HepG2 (cell line): Measurements from ENCODE around the gene DNMBP. TPM values are rescaled to one million over a fixed set of nuclear protein-coding genes. Genes with fewer than 3 reads are reported as not detected.

Experiments
- ADNP ChIP-seq: sonication (generic); formaldehyde crosslinking; IDR thresholded peaks from 2 replicates; pipeline ENCODE4 v1.4.0; 2020; ENCODE audit warnings: missing genetic modification reagents
- ARNT ChIP-seq: fragments of 450-650 bp; IDR thresholded peaks from 2 replicates; pipeline ENCODE4 v1.6.1; 2017
- DMAP1 ChIP-seq: IDR thresholded peaks from 2 replicates; pipeline ENCODE4 v1.6.1; 2016
- EP300 ChIP-seq, 3 experiments: sonication (generic) in 1 of 3; formaldehyde crosslinking in 1 of 3; IDR thresholded peaks; 2 replicates each; pipeline versions ENCODE4 v1.5.1 to v1.6.1; 2011 to 2020; ENCODE audit warnings: low read depth in 2 of 3, low read length in 2 of 3, borderline replicate concordance in 1 of 3, improper control_type of control experiment in 1 of 3, mild to moderate bottlenecking in 1 of 3, missing genetic modification reagents in 1 of 3, moderate library complexity in 1 of 3
- KLF13 ChIP-seq: sonication (generic); formaldehyde crosslinking; IDR thresholded peaks from 2 replicates; pipeline ENCODE4 v1.4.0; 2020; ENCODE audit warnings: mild to moderate bottlenecking, missing genetic modification reagents
- MAFG ChIP-seq: sonication (generic); formaldehyde crosslinking; IDR thresholded peaks from 2 replicates; pipeline ENCODE4 v1.5.1; 2020; ENCODE audit warnings: mild to moderate bottlenecking, missing genetic modification reagents
- THYN1 ChIP-seq: sonication (generic); formaldehyde crosslinking; IDR thresholded peaks from 2 replicates; pipeline ENCODE4 v1.8.1; 2023; ENCODE audit warnings: low read depth, mild to moderate bottlenecking, moderate library complexity, missing genetic modification reagents, borderline replicate concordance
- ZKSCAN5 ChIP-seq: sonication (generic); formaldehyde crosslinking; IDR thresholded peaks from 2 replicates; pipeline ENCODE4 v1.5.1; 2020; ENCODE audit warnings: mild to moderate bottlenecking, missing genetic modification reagents
- ZNF672 ChIP-seq: sonication (generic); formaldehyde crosslinking; IDR thresholded peaks from 2 replicates; pipeline ENCODE4 v1.8.1; 2022; ENCODE audit warnings: missing genetic modification reagents
- polyA plus RNA-seq, 8 experiments: library from polyadenylated mRNA; depleted of rRNA in 3 of 8; stranded (reverse) in 7 of 8; unstranded in 1 of 8; fragments of >200 nt; fragmentation: Illumina TruSeq in 4 of 8; extraction: Trizol in 4 of 8; gene quantifications; 2 replicates each; pipeline versions ENCODE4 v1.2.1 to v1.2.3, GENCODE V29; 2011 to 2016; ENCODE audit warnings: low read depth in 4 of 8, missing spikeins in 1 of 8, mixed read lengths in 1 of 8; ENCODE audit not compliant: insufficient read depth in 1 of 8
- total RNA-seq, 5 experiments: library from RNA; depleted of rRNA; stranded (reverse); fragments of >200 nt; fragmentation: Illumina TruSeq; extraction: Trizol; gene quantifications; 2 replicates each; pipeline ENCODE4 v1.2.3, GENCODE V29; 2016; ENCODE audit warnings: low read depth in 1 of 5
- TF ChIP-seq, protein P1 (sequence below): IDR thresholded peaks from 2 replicates; pipeline ENCODE4 v1.4.0; 2020; ENCODE audit warnings: mild to moderate bottlenecking, missing genetic modification reagents
- TF ChIP-seq, protein P2 (sequence below): sonication (generic); formaldehyde crosslinking; IDR thresholded peaks from 2 replicates; pipeline ENCODE4 v1.5.0; 2020; ENCODE audit warnings: missing genetic modification reagents
- TF ChIP-seq, protein P3 (sequence below): sonication (generic); formaldehyde crosslinking; IDR thresholded peaks from 2 replicates; pipeline ENCODE4 v1.4.0; 2020; ENCODE audit warnings: missing genetic modification reagents, borderline replicate concordance
- TF ChIP-seq, protein P4 (sequence below): sonication (generic); formaldehyde crosslinking; IDR thresholded peaks from 2 replicates; pipeline ENCODE4 v1.5.1; 2020; ENCODE audit warnings: mild to moderate bottlenecking, missing genetic modification reagents, borderline replicate concordance

DNMBP gene
- total and polyA plus RNA-seq, 2 of the 13 experiments (the other 11 are each of a cell fraction or from before 2014, with no cell fraction given) = 3.6 to 6.3 TPM

DNA sequence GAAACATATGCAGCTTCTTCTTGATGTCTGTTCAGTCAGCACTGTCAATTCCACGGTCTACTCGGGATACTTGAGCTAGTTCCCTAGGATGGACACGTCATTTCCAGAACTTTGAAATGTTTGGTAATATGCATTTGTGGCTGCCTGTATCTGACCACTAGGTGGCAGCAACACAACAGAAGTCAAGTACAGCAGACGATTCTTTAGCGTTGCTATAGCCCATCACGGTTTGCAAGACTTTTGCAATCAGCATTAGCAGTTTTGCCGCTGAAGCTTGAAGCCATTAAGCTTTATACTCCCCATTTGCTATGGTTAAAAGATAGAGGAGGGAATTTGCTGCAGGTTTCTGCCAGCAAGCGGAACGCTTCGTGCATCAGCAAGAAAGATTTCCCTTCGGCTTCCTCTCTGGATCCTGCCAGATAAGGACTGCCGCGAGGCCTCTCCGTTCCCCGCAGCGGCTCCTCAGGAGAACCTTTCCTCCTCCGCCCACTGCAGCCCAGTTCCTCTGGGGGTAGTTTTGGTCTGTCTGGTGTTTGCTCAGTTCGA, 163.8 kb downstream of the DNMBP start (continued):
- TF ChIP-seq KLF13 = no peak
- no peak for TF ChIP-seq MAFG (CRISPR knock-in tag)
- TF ChIP-seq, protein P1, sequence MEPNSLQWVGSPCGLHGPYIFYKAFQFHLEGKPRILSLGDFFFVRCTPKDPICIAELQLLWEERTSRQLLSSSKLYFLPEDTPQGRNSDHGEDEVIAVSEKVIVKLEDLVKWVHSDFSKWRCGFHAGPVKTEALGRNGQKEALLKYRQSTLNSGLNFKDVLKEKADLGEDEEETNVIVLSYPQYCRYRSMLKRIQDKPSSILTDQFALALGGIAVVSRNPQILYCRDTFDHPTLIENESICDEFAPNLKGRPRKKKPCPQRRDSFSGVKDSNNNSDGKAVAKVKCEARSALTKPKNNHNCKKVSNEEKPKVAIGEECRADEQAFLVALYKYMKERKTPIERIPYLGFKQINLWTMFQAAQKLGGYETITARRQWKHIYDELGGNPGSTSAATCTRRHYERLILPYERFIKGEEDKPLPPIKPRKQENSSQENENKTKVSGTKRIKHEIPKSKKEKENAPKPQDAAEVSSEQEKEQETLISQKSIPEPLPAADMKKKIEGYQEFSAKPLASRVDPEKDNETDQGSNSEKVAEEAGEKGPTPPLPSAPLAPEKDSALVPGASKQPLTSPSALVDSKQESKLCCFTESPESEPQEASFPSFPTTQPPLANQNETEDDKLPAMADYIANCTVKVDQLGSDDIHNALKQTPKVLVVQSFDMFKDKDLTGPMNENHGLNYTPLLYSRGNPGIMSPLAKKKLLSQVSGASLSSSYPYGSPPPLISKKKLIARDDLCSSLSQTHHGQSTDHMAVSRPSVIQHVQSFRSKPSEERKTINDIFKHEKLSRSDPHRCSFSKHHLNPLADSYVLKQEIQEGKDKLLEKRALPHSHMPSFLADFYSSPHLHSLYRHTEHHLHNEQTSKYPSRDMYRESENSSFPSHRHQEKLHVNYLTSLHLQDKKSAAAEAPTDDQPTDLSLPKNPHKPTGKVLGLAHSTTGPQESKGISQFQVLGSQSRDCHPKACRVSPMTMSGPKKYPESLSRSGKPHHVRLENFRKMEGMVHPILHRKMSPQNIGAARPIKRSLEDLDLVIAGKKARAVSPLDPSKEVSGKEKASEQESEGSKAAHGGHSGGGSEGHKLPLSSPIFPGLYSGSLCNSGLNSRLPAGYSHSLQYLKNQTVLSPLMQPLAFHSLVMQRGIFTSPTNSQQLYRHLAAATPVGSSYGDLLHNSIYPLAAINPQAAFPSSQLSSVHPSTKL (CRISPR knock-in tag) = peak; percentile 15; the same call in 1 of the 2 replicates
- TF ChIP-seq ZNF672 (CRISPR knock-in tag) = no peak
- TF ChIP-seq ZKSCAN5 (CRISPR knock-in tag) = no peak
- TF ChIP-seq, protein P2, sequence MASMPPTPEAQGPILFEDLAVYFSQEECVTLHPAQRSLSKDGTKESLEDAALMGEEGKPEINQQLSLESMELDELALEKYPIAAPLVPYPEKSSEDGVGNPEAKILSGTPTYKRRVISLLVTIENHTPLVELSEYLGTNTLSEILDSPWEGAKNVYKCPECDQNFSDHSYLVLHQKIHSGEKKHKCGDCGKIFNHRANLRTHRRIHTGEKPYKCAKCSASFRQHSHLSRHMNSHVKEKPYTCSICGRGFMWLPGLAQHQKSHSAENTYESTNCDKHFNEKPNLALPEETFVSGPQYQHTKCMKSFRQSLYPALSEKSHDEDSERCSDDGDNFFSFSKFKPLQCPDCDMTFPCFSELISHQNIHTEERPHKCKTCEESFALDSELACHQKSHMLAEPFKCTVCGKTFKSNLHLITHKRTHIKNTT (CRISPR knock-in tag) = no peak
- no peak for TF ChIP-seq ADNP
- no peak for TF ChIP-seq DMAP1 (CRISPR knock-in tag)
- no peak for TF ChIP-seq THYN1 (CRISPR knock-in tag)
- TF ChIP-seq, protein P3, sequence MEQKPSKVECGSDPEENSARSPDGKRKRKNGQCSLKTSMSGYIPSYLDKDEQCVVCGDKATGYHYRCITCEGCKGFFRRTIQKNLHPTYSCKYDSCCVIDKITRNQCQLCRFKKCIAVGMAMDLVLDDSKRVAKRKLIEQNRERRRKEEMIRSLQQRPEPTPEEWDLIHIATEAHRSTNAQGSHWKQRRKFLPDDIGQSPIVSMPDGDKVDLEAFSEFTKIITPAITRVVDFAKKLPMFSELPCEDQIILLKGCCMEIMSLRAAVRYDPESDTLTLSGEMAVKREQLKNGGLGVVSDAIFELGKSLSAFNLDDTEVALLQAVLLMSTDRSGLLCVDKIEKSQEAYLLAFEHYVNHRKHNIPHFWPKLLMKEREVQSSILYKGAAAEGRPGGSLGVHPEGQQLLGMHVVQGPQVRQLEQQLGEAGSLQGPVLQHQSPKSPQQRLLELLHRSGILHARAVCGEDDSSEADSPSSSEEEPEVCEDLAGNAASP (CRISPR knock-in tag) = peak; percentile 54; the same call in 1 of the 2 replicates
- TF ChIP-seq EP300 (IDR thresholded peaks at IDR 0.05; ENCODE audit: low read depth in 2 of 2, low read length in 2 of 2) = no peak
- no peak for TF ChIP-seq EP300 (CRISPR knock-in tag; IDR thresholded peaks at IDR 0.05; ENCODE audit: borderline replicate concordance)
- TF ChIP-seq, protein P4, sequence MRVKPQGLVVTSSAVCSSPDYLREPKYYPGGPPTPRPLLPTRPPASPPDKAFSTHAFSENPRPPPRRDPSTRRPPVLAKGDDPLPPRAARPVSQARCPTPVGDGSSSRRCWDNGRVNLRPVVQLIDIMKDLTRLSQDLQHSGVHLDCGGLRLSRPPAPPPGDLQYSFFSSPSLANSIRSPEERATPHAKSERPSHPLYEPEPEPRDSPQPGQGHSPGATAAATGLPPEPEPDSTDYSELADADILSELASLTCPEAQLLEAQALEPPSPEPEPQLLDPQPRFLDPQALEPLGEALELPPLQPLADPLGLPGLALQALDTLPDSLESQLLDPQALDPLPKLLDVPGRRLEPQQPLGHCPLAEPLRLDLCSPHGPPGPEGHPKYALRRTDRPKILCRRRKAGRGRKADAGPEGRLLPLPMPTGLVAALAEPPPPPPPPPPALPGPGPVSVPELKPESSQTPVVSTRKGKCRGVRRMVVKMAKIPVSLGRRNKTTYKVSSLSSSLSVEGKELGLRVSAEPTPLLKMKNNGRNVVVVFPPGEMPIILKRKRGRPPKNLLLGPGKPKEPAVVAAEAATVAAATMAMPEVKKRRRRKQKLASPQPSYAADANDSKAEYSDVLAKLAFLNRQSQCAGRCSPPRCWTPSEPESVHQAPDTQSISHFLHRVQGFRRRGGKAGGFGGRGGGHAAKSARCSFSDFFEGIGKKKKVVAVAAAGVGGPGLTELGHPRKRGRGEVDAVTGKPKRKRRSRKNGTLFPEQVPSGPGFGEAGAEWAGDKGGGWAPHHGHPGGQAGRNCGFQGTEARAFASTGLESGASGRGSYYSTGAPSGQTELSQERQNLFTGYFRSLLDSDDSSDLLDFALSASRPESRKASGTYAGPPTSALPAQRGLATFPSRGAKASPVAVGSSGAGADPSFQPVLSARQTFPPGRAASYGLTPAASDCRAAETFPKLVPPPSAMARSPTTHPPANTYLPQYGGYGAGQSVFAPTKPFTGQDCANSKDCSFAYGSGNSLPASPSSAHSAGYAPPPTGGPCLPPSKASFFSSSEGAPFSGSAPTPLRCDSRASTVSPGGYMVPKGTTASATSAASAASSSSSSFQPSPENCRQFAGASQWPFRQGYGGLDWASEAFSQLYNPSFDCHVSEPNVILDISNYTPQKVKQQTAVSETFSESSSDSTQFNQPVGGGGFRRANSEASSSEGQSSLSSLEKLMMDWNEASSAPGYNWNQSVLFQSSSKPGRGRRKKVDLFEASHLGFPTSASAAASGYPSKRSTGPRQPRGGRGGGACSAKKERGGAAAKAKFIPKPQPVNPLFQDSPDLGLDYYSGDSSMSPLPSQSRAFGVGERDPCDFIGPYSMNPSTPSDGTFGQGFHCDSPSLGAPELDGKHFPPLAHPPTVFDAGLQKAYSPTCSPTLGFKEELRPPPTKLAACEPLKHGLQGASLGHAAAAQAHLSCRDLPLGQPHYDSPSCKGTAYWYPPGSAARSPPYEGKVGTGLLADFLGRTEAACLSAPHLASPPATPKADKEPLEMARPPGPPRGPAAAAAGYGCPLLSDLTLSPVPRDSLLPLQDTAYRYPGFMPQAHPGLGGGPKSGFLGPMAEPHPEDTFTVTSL (CRISPR knock-in tag) = no peak
- no peak for TF ChIP-seq ARNT
